Cardiac muscle cell (in vitro differentiated cells and primary cell): ENCODE measurements around the gene AIG1. TPM values are rescaled to one million over a fixed set of nuclear protein-coding genes. Genes with fewer than 3 reads are reported as not detected.

Experiments
- DNase-seq, 2 donors: peaks; one replicate each; pipeline versions ENCODE4 v3.0.0 to v3.0.0-alpha.2; 2010 to 2017; ENCODE audit warnings: low read depth in 1 of 2, low spot score in 1 of 2
- H3K27ac ChIP-seq: fragments of 200-600 bp; sonication (generic); 2 replicates; pipeline ENCODE4 v1.5.1; 2016
- H3K27me3 ChIP-seq: fragments of 200-600 bp; sonication (generic); 2 replicates; pipeline ENCODE4 v1.6.0; 2016; ENCODE audit warnings: control low read depth
- H3K36me3 ChIP-seq: fragments of 200-600 bp; sonication (generic); 2 replicates; pipeline ENCODE4 v1.5.1; 2016; ENCODE audit warnings: control low read depth
- H3K4me1 ChIP-seq: fragments of 200-600 bp; sonication (generic); 2 replicates; pipeline ENCODE4 v1.8.1; 2017; ENCODE audit warnings: low read depth, mild to moderate bottlenecking, mixed run types
- H3K4me3 ChIP-seq: fragments of 200-600 bp; sonication (generic); 2 replicates; pipeline ENCODE4 v1.5.1; 2016; ENCODE audit warnings: mild to moderate bottlenecking
- H3K9me3 ChIP-seq: fragments of 200-600 bp; sonication (generic); 2 replicates; pipeline ENCODE4 v1.5.1; 2017; ENCODE audit warnings: low read depth, mild to moderate bottlenecking, control low read depth
- CTCF ChIP-seq: IDR thresholded peaks from 2 replicates; pipeline ENCODE4 v1.5.1; 2012; ENCODE audit warnings: low read depth, mild to moderate bottlenecking, low read length
- polyA plus RNA-seq: library from polyadenylated mRNA; unstranded; fragments of >200 nt; fragmentation: Nextera tagmentation; extraction: Ambion mirVana; gene quantifications from 2 replicates; pipeline ENCODE4 v1.2.1, GENCODE V29; 2016
- total RNA-seq: library from RNA; depleted of rRNA; stranded (reverse); fragments of >200 nt; gene quantifications from 2 replicates; pipeline ENCODE4 v1.2.3, GENCODE V29; 2016

AIG1 gene
- total and polyA plus RNA-seq, 2 experiments from 2014 or later, result 35.9 to 55.4 TPM

- no peak overlapping the region for H3K4me3 ChIP-seq
- no peaks in the 10 kb centered on the region for H3K36me3 ChIP-seq
- no peaks in the 10 kb centered on the region for H3K9me3 ChIP-seq
- no peak overlapping the region for H3K27ac ChIP-seq
- H3K4me1 ChIP-seq, result no peaks in the 10 kb centered on the region
- H3K27me3 ChIP-seq, result no peaks in the 10 kb centered on the region
- no peak for DNase-seq
- TF ChIP-seq CTCF, result no peak
These were observed 297.0 kb downstream of the AIG1 start for GRCh38 chr6:143357561-143358255.

GRCh38 chr6:143361536-143362191 lies 301.0 kb downstream of the AIG1 start:
- DNase-seq, result peak in 1 of 2 donors; percentile 5
- H3K36me3 ChIP-seq, result no peaks in the 10 kb centered on the region
- H3K4me1 ChIP-seq, result no peaks in the 10 kb centered on the region
- no peak overlapping the region for H3K27ac ChIP-seq
- no peak for TF ChIP-seq CTCF
- H3K9me3 ChIP-seq, result no peaks in the 10 kb centered on the region
- H3K27me3 ChIP-seq, result no peaks in the 10 kb centered on the region
- no peak overlapping the region for H3K4me3 ChIP-seq

GRCh38 chr6:143362192-143362558 lies 301.5 kb downstream of the AIG1 start:
- Histone ChIP-seq H3K9me3 (no peaks in the 10 kb centered on the region), H3K27me3 (no peaks in the 10 kb centered on the region), H3K4me3 (no peak overlapping the region), H3K27ac (no peak overlapping the region), H3K36me3 (no peaks in the 10 kb centered on the region), H3K4me1 (no peaks in the 10 kb centered on the region)
- DNase-seq, result no peak
- no peak for TF ChIP-seq CTCF

GRCh38 chr6:143363299-143363698 lies 302.6 kb downstream of the AIG1 start:
- Histone ChIP-seq H3K4me1 (no peaks in the 10 kb centered on the region), H3K27me3 (no peaks in the 10 kb centered on the region), H3K27ac (no peak overlapping the region), H3K4me3 (no peak overlapping the region), H3K9me3 (no peaks in the 10 kb centered on the region), H3K36me3 (no peaks in the 10 kb centered on the region)
- no peak for DNase-seq
- no peak for TF ChIP-seq CTCF

GRCh38 chr6:143368426-143368825 lies 307.7 kb downstream of the AIG1 start:
- TF ChIP-seq CTCF, result no peak
- H3K9me3 ChIP-seq, result no peaks in the 10 kb centered on the region
- DNase-seq, result peak in 1 of 2 donors; percentile 49
- no peaks in the 10 kb centered on the region for H3K27me3 ChIP-seq
- H3K27ac ChIP-seq, result no peak overlapping the region
- H3K4me3 ChIP-seq, result no peak overlapping the region
- no peaks in the 10 kb centered on the region for H3K4me1 ChIP-seq
- no peaks in the 10 kb centered on the region for H3K36me3 ChIP-seq
